T-cell (primary cell): ENCODE data around the gene CTDSP1. TPM values are rescaled to one million over a fixed set of nuclear protein-coding genes. Genes with fewer than 3 reads are reported as not detected.

Experiments used
- ATAC-seq, 4 experiments: fragments of 200-7000 bp in 3 of 4; fragments of 150-1000 bp in 1 of 4; cut with Tn5 transposase; replicated peaks in 1 of 4; 1 replicate in 3 of 4; 2 replicates in 1 of 4; pipeline ENCODE4 v1.10.0; 2021; ENCODE audit warnings: moderate library complexity in 3 of 4, mild to moderate bottlenecking in 2 of 4, moderate number of reproducible peaks in 1 of 4
- CTCF ChIA-PET, 2 donors: fragments of 300-600 bp; sonication (Branson Sonifier 250); formaldehyde crosslinking; loops; one replicate each; lab custom pipeline; 2022; ENCODE audit warnings: antibody characterized with exemption in 2 of 2; lab: Charles Lee
- POLR2A ChIA-PET, 2 donors: fragments of 300-600 bp; sonication (Branson Sonifier 250); formaldehyde crosslinking; loops; one replicate each; lab custom pipeline; 2022; ENCODE audit warnings: antibody characterized with exemption in 2 of 2; lab: Charles Lee
- DNase-seq, 35 experiments: peaks; one replicate each; pipeline versions ENCODE4 v3.0.0 to v3.0.0-alpha.2; 2013 to 2023
- H3K27ac ChIP-seq: one replicate; pipeline ENCODE4 v1.5.1; 2013; ENCODE audit warnings: low read length
- H3K27me3 ChIP-seq, 2 experiments: replicated peaks in 1 of 2; 1 replicate in 1 of 2; 2 replicates in 1 of 2; pipeline versions ENCODE4 v1.6.1 to v1.7.0; 2013; ENCODE audit warnings: low read length in 1 of 2, mixed read lengths in 1 of 2; ENCODE audit not compliant: control insufficient read depth in 2 of 2, insufficient read depth in 2 of 2; ENCODE audit errors: extremely low read depth in 1 of 2
- H3K36me3 ChIP-seq, 2 donors: 1 replicate in 1 of 2; 2 replicates in 1 of 2; pipeline versions ENCODE4 v1.6.1 to v1.7.0; 2013; ENCODE audit warnings: low read length in 1 of 2; ENCODE audit not compliant: control insufficient read depth in 2 of 2, insufficient read depth in 1 of 2; ENCODE audit errors: extremely low read depth in 1 of 2
- H3K4me1 ChIP-seq, 2 experiments: 1 replicate in 1 of 2; 2 replicates in 1 of 2; pipeline versions ENCODE4 v1.6.1 to v1.7.0; 2013; ENCODE audit warnings: low read length in 2 of 2, mixed read lengths in 1 of 2; ENCODE audit not compliant: insufficient read depth in 2 of 2, control insufficient read depth in 1 of 2; ENCODE audit errors: extremely low read depth in 1 of 2
- H3K4me3 ChIP-seq, 2 donors: 1 replicate in 1 of 2; 2 replicates in 1 of 2; pipeline versions ENCODE4 v1.5.1 to v1.7.0; 2013; ENCODE audit warnings: mild to moderate bottlenecking in 2 of 2, low read length in 1 of 2, moderate library complexity in 1 of 2; ENCODE audit not compliant: control insufficient read depth in 1 of 2; ENCODE audit errors: extremely low read depth in 1 of 2
- H3K9me3 ChIP-seq: 2 replicates; pipeline ENCODE4 v1.7.0; 2013
- H3K27ac Mint-ChIP-seq, 2 donors: one replicate each; pipeline ENCODE4 v1.8.0; 2020 to 2021; ENCODE audit warnings: mild to moderate bottlenecking in 2 of 2, mixed read lengths in 2 of 2
- H3K27me3 Mint-ChIP-seq, 2 donors: one replicate each; pipeline ENCODE4 v1.8.0; 2021 to 2022; ENCODE audit warnings: mixed read lengths in 2 of 2
- H3K36me3 Mint-ChIP-seq: one replicate; pipeline ENCODE4 v1.8.0; 2021; ENCODE audit warnings: mixed read lengths
- H3K4me1 Mint-ChIP-seq, 3 donors: one replicate each; pipeline ENCODE4 v1.8.0; 2020 to 2022; ENCODE audit warnings: mixed read lengths in 3 of 3, mild to moderate bottlenecking in 1 of 3
- H3K4me3 Mint-ChIP-seq, 3 donors: one replicate each; pipeline ENCODE4 v1.8.0; 2020 to 2022; ENCODE audit warnings: mild to moderate bottlenecking in 3 of 3, mixed read lengths in 3 of 3, moderate library complexity in 3 of 3
- H3K9me3 Mint-ChIP-seq, 3 donors: one replicate each; pipeline ENCODE4 v1.8.0; 2020 to 2022; ENCODE audit warnings: mixed read lengths in 3 of 3
- WGBS: methylation state at CpG from one replicate; pipeline ENCODE4 v1.1.5; 2013; ENCODE audit warnings: missing lambda C conversion rate; ENCODE audit not compliant: insufficient coverage; 5-methylcytosine and 5-hydroxymethylcytosine counted together
- total RNA-seq, 35 experiments: library from RNA in 6 of 35; stranded (reverse) in 6 of 35; fragments of 120-200 nt in 1 of 35; gene quantifications; one replicate each; pipeline versions ENCODE4 v1.2.1 to v1.2.4 and lab custom pipeline; 2013 to 2026

Gene CTDSP1
- total RNA-seq, 5 donors from 2014 or later (not counting 1 experiment from before 2014, with no cell fraction given), result 105 to 200 (median 195) TPM

- H3K4me1 Mint-ChIP-seq, result peaks cover 0 to 4% (median 0%) of the 10 kb centered on the region in 3 donors
- Histone ChIP-seq H3K27me3 (peaks cover 0 to 18% of the 10 kb centered on the region in 2 experiments), H3K27ac (no peak overlapping the region), H3K4me1 (peaks cover 0 to 2% of the 10 kb centered on the region in 2 experiments), H3K4me3 (no peak overlapping the region), H3K9me3 (no peaks in the 10 kb centered on the region), H3K36me3 (no peaks in the 10 kb centered on the region)
- ATAC-seq (no peak), DNase-seq (no peak)
- peak overlapping the region in 1 of 2 donors; percentile 9 for H3K27ac Mint-ChIP-seq
- ChIA-PET CTCF (interaction anchor here in 1 of 2 donors (0.6 to 0.8 kb wide), 3 partner anchors 15 to 566 kb away, joined by 3 read pairs; no protein-coding TSS in a partner anchor), POLR2A (no interaction called here)
- WGBS, result 86% methylated on average over 11 of the region's 11 CpGs
- H3K36me3 Mint-ChIP-seq, result no peaks in the 10 kb centered on the region
- no peak overlapping the region for H3K4me3 Mint-ChIP-seq
- peaks cover 0 to 11% of the 10 kb centered on the region in 2 donors for H3K27me3 Mint-ChIP-seq
- no peaks in the 10 kb centered on the region for H3K9me3 Mint-ChIP-seq
Measured at GRCh38 chr2:218430721-218431120, 31.1 kb downstream of the CTDSP1 start.

- no peak overlapping the region for H3K27ac Mint-ChIP-seq
- POLR2A ChIA-PET, result no interaction called here
- H3K4me3 ChIP-seq, result no peak overlapping the region
- peaks cover 0 to 11% of the 10 kb centered on the region in 2 donors for H3K27me3 Mint-ChIP-seq
- WGBS, result 81% methylated on average over 8 of the region's 10 CpGs
- no peak overlapping the region for H3K4me3 Mint-ChIP-seq
- H3K27ac ChIP-seq, result no peak overlapping the region
- DNase-seq (no peak), ATAC-seq (no peak)
- H3K27me3 ChIP-seq, result peaks cover 0 to 18% of the 10 kb centered on the region in 2 experiments
- no peaks in the 10 kb centered on the region for H3K36me3 Mint-ChIP-seq
- CTCF ChIA-PET, result interaction anchor here in 1 of 2 donors (0.6 kb wide), 1 partner anchor 91 kb away, joined by 3 read pairs; no protein-coding TSS in a partner anchor
- no peaks in the 10 kb centered on the region for H3K9me3 ChIP-seq
- peaks cover 0 to 4% (median 0%) of the 10 kb centered on the region in 3 donors for H3K4me1 Mint-ChIP-seq
- no peaks in the 10 kb centered on the region for H3K36me3 ChIP-seq
- H3K9me3 Mint-ChIP-seq, result no peaks in the 10 kb centered on the region
- peaks cover 0 to 2% of the 10 kb centered on the region in 2 experiments for H3K4me1 ChIP-seq
Measured at GRCh38 chr2:218431878-218432277, 32.2 kb downstream of the CTDSP1 start.

GRCh38 chr2:218432676-218433365, 33.2 kb downstream of the CTDSP1 start:
- no peaks in the 10 kb centered on the region for H3K9me3 ChIP-seq
- Mint-ChIP-seq H3K27ac (no peak overlapping the region), H3K36me3 (no peaks in the 10 kb centered on the region), H3K27me3 (peaks cover 0 to 11% of the 10 kb centered on the region in 2 donors), H3K4me1 (peaks cover 0 to 4% (median 0%) of the 10 kb centered on the region in 3 donors), H3K4me3 (no peak overlapping the region), H3K9me3 (no peaks in the 10 kb centered on the region)
- DNase-seq, result peak in 1 of 35 experiments; percentile 5
- no peaks in the 10 kb centered on the region for H3K36me3 ChIP-seq
- ATAC-seq, result no peak
- peaks cover 0 to 2% of the 10 kb centered on the region in 2 experiments for H3K4me1 ChIP-seq
- no peak overlapping the region for H3K4me3 ChIP-seq
- ChIA-PET CTCF (no interaction called here), POLR2A (no interaction called here)
- 94% methylated on average over 4 of the region's 8 CpGs for WGBS
- no peak overlapping the region for H3K27ac ChIP-seq
- H3K27me3 ChIP-seq, result peaks cover 0 to 18% of the 10 kb centered on the region in 2 experiments

GRCh38 chr2:218434456-218434855, 34.8 kb downstream of the CTDSP1 start:
- Histone ChIP-seq H3K9me3 (no peaks in the 10 kb centered on the region), H3K36me3 (no peaks in the 10 kb centered on the region), H3K27ac (no peak overlapping the region), H3K4me3 (no peak overlapping the region), H3K4me1 (peaks cover 0 to 2% of the 10 kb centered on the region in 2 experiments), H3K27me3 (peaks cover 0 to 13% of the 10 kb centered on the region in 2 experiments)
- ChIA-PET CTCF (no interaction called here), POLR2A (interaction anchor here in 1 of 2 donors (0.7 kb wide), 1 partner anchor 218 kb away, joined by 5 read pairs; no protein-coding TSS in a partner anchor)
- Mint-ChIP-seq H3K27ac (no peak overlapping the region), H3K4me3 (no peak overlapping the region), H3K9me3 (no peaks in the 10 kb centered on the region), H3K36me3 (no peaks in the 10 kb centered on the region), H3K4me1 (peaks cover 0 to 4% (median 0%) of the 10 kb centered on the region in 3 donors), H3K27me3 (peaks cover 0 to 11% of the 10 kb centered on the region in 2 donors)
- DNase-seq (no peak), ATAC-seq (no peak)
- 85% methylated on average over 6 of the region's 9 CpGs for WGBS

GRCh38 chr2:218435003-218435982, 35.6 kb downstream of the CTDSP1 start:
- no peaks in the 10 kb centered on the region for H3K9me3 ChIP-seq
- Mint-ChIP-seq H3K4me3 (no peak overlapping the region), H3K27me3 (peaks cover 0 to 9% of the 10 kb centered on the region in 2 donors), H3K27ac (no peak overlapping the region), H3K4me1 (peaks cover 0 to 4% (median 0%) of the 10 kb centered on the region in 3 donors), H3K9me3 (no peaks in the 10 kb centered on the region), H3K36me3 (no peaks in the 10 kb centered on the region)
- H3K4me1 ChIP-seq, result no peaks in the 10 kb centered on the region
- H3K27ac ChIP-seq, result no peak overlapping the region
- no peaks in the 10 kb centered on the region for H3K36me3 ChIP-seq
- ChIA-PET CTCF (no interaction called here), POLR2A (no interaction called here)
- H3K27me3 ChIP-seq, result peaks cover 0 to 8% of the 10 kb centered on the region in 2 experiments
- ATAC-seq (no peak), DNase-seq (no peak)
- H3K4me3 ChIP-seq, result no peak overlapping the region
- WGBS, result 75% methylated on average over 3 of the region's 11 CpGs

- peaks cover 0 to 4% (median 0%) of the 10 kb centered on the region in 3 donors for H3K4me1 Mint-ChIP-seq
Measured at GRCh38 chr2:218436992-218437391, 37.3 kb downstream of the CTDSP1 start.

More at GRCh38 chr2:218436992-218437391, 37.3 kb downstream of the CTDSP1 start:
- DNase-seq (no peak), ATAC-seq (no peak)
- H3K4me3 Mint-ChIP-seq, result no peak overlapping the region
- no peaks in the 10 kb centered on the region for H3K36me3 Mint-ChIP-seq
- no peaks in the 10 kb centered on the region for H3K9me3 ChIP-seq
- no peaks in the 10 kb centered on the region for H3K9me3 Mint-ChIP-seq
- no peak overlapping the region for H3K27ac ChIP-seq
- whole genome bisulfite sequencing, result 80% methylated on average over 1 of the region's 5 CpGs
- ChIA-PET POLR2A (no interaction called here), CTCF (no interaction called here)
- peaks cover 0 to 5% of the 10 kb centered on the region in 2 donors for H3K27me3 Mint-ChIP-seq
- H3K4me3 ChIP-seq, result no peak overlapping the region
- no peak overlapping the region for H3K27ac Mint-ChIP-seq
- H3K27me3 ChIP-seq, result peaks cover 0 to 7% of the 10 kb centered on the region in 2 experiments
- H3K4me1 ChIP-seq, result no peaks in the 10 kb centered on the region
- no peaks in the 10 kb centered on the region for H3K36me3 ChIP-seq
